IPS-NIHi11 (cell line): ENCODE data around the gene CHD9NB.

Experiments used
- DNase-seq: peaks from one replicate; pipeline ENCODE4 v3.0.0; 2012; ENCODE audit warnings: mixed read lengths, low spot score

CHD9NB gene

GRCh38 chr16:53029971-53030370 is 22.7 kb downstream of the CHD9NB start:
- DNase-seq: no peak

- DNase-seq: no peak
Measured at GRCh38 chr16:53024045-53024444, 28.7 kb downstream of the CHD9NB start.

GRCh38 chr16:53022374-53022773 is 30.3 kb downstream of the CHD9NB start:
- DNase-seq: peak; percentile 83

GRCh38 chr16:53018834-53019416 is 33.8 kb downstream of the CHD9NB start:
- no peak for DNase-seq

GRCh38 chr16:53014287-53014686 is 38.4 kb downstream of the CHD9NB start:
- no peak for DNase-seq

- DNase-seq: no peak
Measured at GRCh38 chr16:53007095-53007494, 45.6 kb downstream of the CHD9NB start.

GRCh38 chr16:52997922-52998321 is 54.8 kb downstream of the CHD9NB start:
- DNase-seq: no peak

- no peak for DNase-seq
Measured at GRCh38 chr16:52994942-52995341, 57.8 kb downstream of the CHD9NB start.

GRCh38 chr16:52993179-52993578 is 59.5 kb downstream of the CHD9NB start:
- DNase-seq: no peak

GRCh38 chr16:52991572-52991971 is 61.1 kb downstream of the CHD9NB start:
- no peak for DNase-seq
